ENCODE measurements around the gene MTX2. TPM values are rescaled to one million over a fixed set of nuclear protein-coding genes. Genes with fewer than 3 reads are reported as not detected.

The MTX2 gene
- total RNA-seq, 1 donor from 2014 or later, result 24.9 TPM

DNA sequence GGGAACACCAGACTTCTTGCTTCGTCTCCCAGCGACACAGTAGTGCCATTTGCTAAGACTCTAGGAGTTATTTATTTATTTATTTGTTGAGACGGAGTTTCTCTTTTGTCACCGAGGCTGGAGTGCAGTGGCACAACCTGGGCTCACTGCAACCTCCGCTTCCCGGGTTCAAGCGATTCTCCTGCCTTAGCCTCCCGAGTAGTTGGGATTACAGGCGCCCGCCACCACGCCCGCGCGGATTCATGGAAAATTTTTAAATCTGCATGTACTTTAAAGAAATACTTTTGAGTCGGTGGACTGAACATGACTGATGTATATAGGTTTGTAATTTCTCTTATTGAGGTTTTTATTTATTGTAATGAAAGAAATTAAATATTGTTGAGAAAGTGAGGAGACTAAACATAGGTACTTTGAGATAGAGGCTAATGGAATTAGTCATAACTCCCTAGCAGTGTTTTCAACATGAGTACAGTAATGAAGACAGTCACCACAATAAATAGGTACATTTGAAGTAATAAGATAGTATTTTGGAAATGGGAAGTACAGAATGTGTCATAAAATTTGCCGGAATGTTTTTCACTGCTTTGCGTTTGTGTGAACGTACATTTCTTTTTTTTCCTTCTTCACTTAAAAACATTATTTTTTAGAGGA is 983 bp downstream of the MTX2 start:
- H3K4me3 Mint-ChIP-seq, result peak overlapping the region; percentile 98
- peaks cover 7% of the 10 kb centered on the region for H3K27me3 Mint-ChIP-seq (ENCODE audit: insufficient read depth)
- peak overlapping the region; percentile 93 for H3K27ac Mint-ChIP-seq
- peaks cover 24% of the 10 kb centered on the region for H3K4me1 Mint-ChIP-seq (ENCODE audit: low read depth)
- DNase-seq (ENCODE audit: low spot score), result no peak
- H3K9me3 Mint-ChIP-seq, result no peaks in the 10 kb centered on the region
- peaks cover 3% of the 10 kb centered on the region for H3K36me3 Mint-ChIP-seq (ENCODE audit: low read depth)
- intact Hi-C loops (cut with micrococcal nuclease), result no loop called here

- intact Hi-C loops (cut with micrococcal nuclease), result no loop called here
- Mint-ChIP-seq H3K36me3 (ENCODE audit: low read depth) (peaks cover 4% of the 10 kb centered on the region), H3K27ac (no peak overlapping the region), H3K4me1 (ENCODE audit: low read depth) (peaks cover 24% of the 10 kb centered on the region), H3K4me3 (no peak overlapping the region), H3K27me3 (ENCODE audit: insufficient read depth) (no peaks in the 10 kb centered on the region), H3K9me3 (no peaks in the 10 kb centered on the region)
- DNase-seq (ENCODE audit: low spot score), result no peak
Observed at GRCh38 chr2:176272870-176273459, 3.7 kb downstream of the MTX2 start.

- Mint-ChIP-seq H3K4me3 (no peak overlapping the region), H3K27ac (no peak overlapping the region), H3K36me3 (ENCODE audit: low read depth) (peaks cover 9% of the 10 kb centered on the region), H3K9me3 (no peaks in the 10 kb centered on the region), H3K4me1 (ENCODE audit: low read depth) (peaks cover 26% of the 10 kb centered on the region), H3K27me3 (ENCODE audit: insufficient read depth) (no peaks in the 10 kb centered on the region)
- intact Hi-C loops (cut with micrococcal nuclease), result no loop called here
- DNase-seq (ENCODE audit: low spot score), result no peak
Observed at GRCh38 chr2:176278927-176279326, 9.7 kb downstream of the MTX2 start.

GRCh38 chr2:176280156-176280555 is 10.9 kb downstream of the MTX2 start:
- H3K27ac Mint-ChIP-seq, result no peak overlapping the region
- intact Hi-C loops (cut with micrococcal nuclease), result no loop called here
- no peak overlapping the region for H3K4me3 Mint-ChIP-seq
- no peaks in the 10 kb centered on the region for H3K27me3 Mint-ChIP-seq (ENCODE audit: insufficient read depth)
- H3K9me3 Mint-ChIP-seq, result no peaks in the 10 kb centered on the region
- no peak for DNase-seq (ENCODE audit: low spot score)
- peaks cover 9% of the 10 kb centered on the region for H3K36me3 Mint-ChIP-seq (ENCODE audit: low read depth)
- peaks cover 21% of the 10 kb centered on the region for H3K4me1 Mint-ChIP-seq (ENCODE audit: low read depth)

GRCh38 chr2:176280867-176281658 is 11.8 kb downstream of the MTX2 start:
- H3K9me3 Mint-ChIP-seq, result no peaks in the 10 kb centered on the region
- H3K4me1 Mint-ChIP-seq (ENCODE audit: low read depth), result peaks cover 21% of the 10 kb centered on the region
- H3K4me3 Mint-ChIP-seq, result no peak overlapping the region
- H3K27me3 Mint-ChIP-seq (ENCODE audit: insufficient read depth), result no peaks in the 10 kb centered on the region
- H3K27ac Mint-ChIP-seq, result no peak overlapping the region
- DNase-seq (ENCODE audit: low spot score), result no peak
- H3K36me3 Mint-ChIP-seq (ENCODE audit: low read depth), result peaks cover 11% of the 10 kb centered on the region
- intact Hi-C loops (cut with micrococcal nuclease), result no loop called here

GRCh38 chr2:176283291-176284068 is 14.2 kb downstream of the MTX2 start:
- no peaks in the 10 kb centered on the region for H3K27me3 Mint-ChIP-seq (ENCODE audit: insufficient read depth)
- intact Hi-C loops (cut with micrococcal nuclease), result no loop called here
- H3K4me1 Mint-ChIP-seq (ENCODE audit: low read depth), result peaks cover 21% of the 10 kb centered on the region

GRCh38 chr2:176284461-176285049 is 15.3 kb downstream of the MTX2 start:
- H3K9me3 Mint-ChIP-seq, result no peaks in the 10 kb centered on the region
- peaks cover 11% of the 10 kb centered on the region for H3K36me3 Mint-ChIP-seq (ENCODE audit: low read depth)
- DNase-seq (ENCODE audit: low spot score), result no peak
- H3K4me1 Mint-ChIP-seq (ENCODE audit: low read depth), result peaks cover 21% of the 10 kb centered on the region
- H3K27ac Mint-ChIP-seq, result no peak overlapping the region
- H3K27me3 Mint-ChIP-seq (ENCODE audit: insufficient read depth), result no peaks in the 10 kb centered on the region
- no peak overlapping the region for H3K4me3 Mint-ChIP-seq
- intact Hi-C loops (cut with micrococcal nuclease), result no loop called here

More at GRCh38 chr2:176283291-176284068, 14.2 kb downstream of the MTX2 start:
- H3K4me3 Mint-ChIP-seq, result no peak overlapping the region
- H3K36me3 Mint-ChIP-seq (ENCODE audit: low read depth), result peaks cover 11% of the 10 kb centered on the region
- DNase-seq (ENCODE audit: low spot score), result no peak
- no peaks in the 10 kb centered on the region for H3K9me3 Mint-ChIP-seq
- H3K27ac Mint-ChIP-seq, result no peak overlapping the region

DNA sequence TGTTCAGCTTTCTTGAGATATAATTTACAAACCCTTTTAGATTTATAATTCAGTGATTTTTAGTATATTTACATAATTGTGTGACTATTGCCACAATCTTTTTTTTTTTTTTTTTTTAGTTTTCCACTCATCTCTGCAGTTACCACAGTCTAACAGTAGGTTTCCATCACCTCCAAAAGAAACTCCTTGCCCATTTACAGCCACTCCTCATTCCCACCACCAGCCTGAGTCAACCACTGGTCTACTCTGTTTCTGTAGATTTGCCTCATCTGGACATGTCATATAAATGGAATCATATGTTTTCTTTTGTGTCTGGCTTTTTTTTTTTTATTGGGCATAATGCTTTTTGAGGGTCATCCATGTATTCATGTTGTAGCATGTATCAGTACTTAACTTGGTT is 16.1 kb downstream of the MTX2 start:
- intact Hi-C loops (cut with micrococcal nuclease), result no loop called here

DNA sequence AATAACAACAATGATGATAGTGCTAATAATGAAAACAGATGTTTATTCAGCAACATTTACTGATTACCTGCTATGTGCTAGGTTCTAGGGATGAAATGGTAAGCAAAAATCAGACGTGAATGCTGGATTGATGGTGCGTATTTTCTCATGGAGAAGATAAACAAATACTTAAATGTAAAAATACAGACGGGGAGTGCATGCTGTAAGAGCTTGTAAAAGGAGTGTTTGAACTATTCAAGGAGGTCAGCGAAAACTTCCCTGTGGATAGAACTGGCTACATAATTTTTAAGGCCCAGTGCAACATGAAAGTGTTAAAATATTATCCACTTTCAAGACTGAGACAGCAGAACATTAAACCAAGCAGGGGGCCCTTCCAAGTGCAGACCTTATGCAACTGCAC is 22.1 kb downstream of the MTX2 start:
- no peak overlapping the region for H3K27ac Mint-ChIP-seq
- H3K9me3 Mint-ChIP-seq, result no peaks in the 10 kb centered on the region
- H3K27me3 Mint-ChIP-seq (ENCODE audit: insufficient read depth), result no peaks in the 10 kb centered on the region
- no peak for DNase-seq (ENCODE audit: low spot score)
- H3K4me1 Mint-ChIP-seq (ENCODE audit: low read depth), result peaks cover 27% of the 10 kb centered on the region
- no peak overlapping the region for H3K4me3 Mint-ChIP-seq
- peaks cover 2% of the 10 kb centered on the region for H3K36me3 Mint-ChIP-seq (ENCODE audit: low read depth)
- intact Hi-C loops (cut with micrococcal nuclease), result no loop called here

More for the DNA sequence above, 16.1 kb downstream of the MTX2 start:
- peaks cover 27% of the 10 kb centered on the region for H3K4me1 Mint-ChIP-seq (ENCODE audit: low read depth)
- H3K9me3 Mint-ChIP-seq, result no peaks in the 10 kb centered on the region
- no peak overlapping the region for H3K4me3 Mint-ChIP-seq
- no peak for DNase-seq (ENCODE audit: low spot score)
- H3K36me3 Mint-ChIP-seq (ENCODE audit: low read depth), result peaks cover 11% of the 10 kb centered on the region
- no peaks in the 10 kb centered on the region for H3K27me3 Mint-ChIP-seq (ENCODE audit: insufficient read depth)
- H3K27ac Mint-ChIP-seq, result no peak overlapping the region

DNA sequence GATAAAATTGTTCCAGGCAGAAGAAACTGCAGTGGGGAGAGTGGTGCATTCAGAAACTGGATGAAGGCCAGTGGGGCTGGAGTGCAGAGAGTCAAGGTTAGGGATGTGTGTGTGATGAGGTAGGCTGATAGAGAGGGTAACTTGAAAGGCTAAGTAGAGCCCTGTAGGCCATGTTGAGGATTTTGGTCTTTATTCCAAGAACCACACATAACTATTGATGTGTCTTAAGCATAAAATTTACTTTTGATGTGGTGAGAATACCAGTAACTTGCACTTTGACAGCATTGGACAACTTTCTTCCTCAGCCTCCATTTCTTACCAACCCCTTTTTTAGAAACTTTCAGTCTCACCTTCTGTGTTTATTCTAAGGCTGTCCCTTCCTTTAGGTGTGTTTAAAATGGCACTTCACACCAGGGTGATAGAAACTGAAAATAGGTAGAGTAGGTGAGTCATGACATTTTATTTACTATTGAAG is 22.6 kb downstream of the MTX2 start:
- intact Hi-C loops (cut with micrococcal nuclease), result no loop called here
- peaks cover 27% of the 10 kb centered on the region for H3K4me1 Mint-ChIP-seq (ENCODE audit: low read depth)
- H3K27ac Mint-ChIP-seq, result no peak overlapping the region
- H3K36me3 Mint-ChIP-seq (ENCODE audit: low read depth), result peaks cover 1% of the 10 kb centered on the region
- H3K9me3 Mint-ChIP-seq, result no peaks in the 10 kb centered on the region
- DNase-seq (ENCODE audit: low spot score), result no peak
- no peaks in the 10 kb centered on the region for H3K27me3 Mint-ChIP-seq (ENCODE audit: insufficient read depth)
- H3K4me3 Mint-ChIP-seq, result no peak overlapping the region

DNA sequence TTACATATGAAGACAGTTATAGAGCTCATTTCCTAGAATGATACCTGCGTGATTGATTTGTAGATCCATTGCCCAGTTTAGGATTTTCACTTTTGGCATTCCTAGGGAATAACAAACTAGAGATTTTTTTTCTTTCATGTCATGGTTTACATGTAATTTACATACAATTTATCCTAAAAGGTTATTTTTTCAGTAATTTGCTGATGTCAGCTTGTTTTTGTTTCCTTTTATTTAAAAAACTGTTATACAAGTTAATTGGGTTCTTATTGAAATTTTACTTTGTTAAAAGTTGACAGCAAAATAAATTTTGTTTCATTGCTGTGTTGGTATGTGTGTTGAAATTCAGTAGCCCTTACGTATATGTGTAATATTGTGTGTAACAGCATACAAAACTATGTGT is 23.4 kb downstream of the MTX2 start:
- Mint-ChIP-seq H3K9me3 (no peaks in the 10 kb centered on the region), H3K4me3 (no peak overlapping the region), H3K27ac (no peak overlapping the region), H3K27me3 (ENCODE audit: insufficient read depth) (no peaks in the 10 kb centered on the region), H3K36me3 (ENCODE audit: low read depth) (peaks cover 1% of the 10 kb centered on the region), H3K4me1 (ENCODE audit: low read depth) (peaks cover 27% of the 10 kb centered on the region)
- intact Hi-C loops (cut with micrococcal nuclease), result no loop called here
- no peak for DNase-seq (ENCODE audit: low spot score)

DNA sequence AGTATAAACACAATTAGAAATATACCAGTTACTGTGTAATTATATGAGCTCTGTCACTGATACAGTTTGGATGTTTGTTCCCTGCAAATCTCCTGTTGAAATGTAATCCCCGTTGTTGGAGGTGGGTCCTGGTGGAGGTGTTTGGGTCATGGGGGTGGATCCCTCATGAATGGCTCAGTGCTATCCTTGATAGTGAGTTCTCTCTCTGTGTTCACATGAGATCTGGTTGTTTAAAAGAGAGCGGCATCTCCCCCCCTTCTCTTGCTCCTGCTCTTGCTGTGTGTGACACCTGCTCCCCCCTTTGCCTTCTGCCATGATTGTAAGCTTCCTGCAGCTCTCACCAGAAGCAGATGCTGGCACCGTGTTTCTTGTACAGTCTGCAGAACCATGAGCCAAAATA is 24.1 kb downstream of the MTX2 start:
- no peak overlapping the region for H3K4me3 Mint-ChIP-seq
- H3K36me3 Mint-ChIP-seq (ENCODE audit: low read depth), result peaks cover 1% of the 10 kb centered on the region
- no peak overlapping the region for H3K27ac Mint-ChIP-seq
- H3K9me3 Mint-ChIP-seq, result no peaks in the 10 kb centered on the region
- no peak for DNase-seq (ENCODE audit: low spot score)
- no peaks in the 10 kb centered on the region for H3K27me3 Mint-ChIP-seq (ENCODE audit: insufficient read depth)
- intact Hi-C loops (cut with micrococcal nuclease), result no loop called here
- peaks cover 27% of the 10 kb centered on the region for H3K4me1 Mint-ChIP-seq (ENCODE audit: low read depth)
